ENCODE results near the gene FBXL7.

Gene FBXL7

GRCh38 chr5:15539951-15540350, 40.0 kb downstream of the FBXL7 start:
- H3K4me3 ChIP-seq (ENCODE audit: control insufficient read depth, low read depth, low read length), result no peak overlapping the region
- no peak for DNase-seq (ENCODE audit: low read depth)
- no peak for TF ChIP-seq CTCF (IDR thresholded peaks at IDR 0.05; ENCODE audit: control insufficient read depth, insufficient read depth, low read depth, low read length, missing control alignments)

GRCh38 chr5:15544039-15544438, 44.1 kb downstream of the FBXL7 start:
- DNase-seq (ENCODE audit: low read depth), result no peak
- H3K4me3 ChIP-seq (ENCODE audit: control insufficient read depth, low read depth, low read length), result no peak overlapping the region
- no peak for TF ChIP-seq CTCF (IDR thresholded peaks at IDR 0.05; ENCODE audit: control insufficient read depth, insufficient read depth, low read depth, low read length, missing control alignments)

- no peak overlapping the region for H3K4me3 ChIP-seq (ENCODE audit: control insufficient read depth, low read depth, low read length)
- no peak for DNase-seq (ENCODE audit: low read depth)
- TF ChIP-seq CTCF (IDR thresholded peaks at IDR 0.05; ENCODE audit: control insufficient read depth, insufficient read depth, low read depth, low read length, missing control alignments), result no peak
Observed at GRCh38 chr5:15545082-15545481, 45.1 kb downstream of the FBXL7 start.

- no peak for TF ChIP-seq CTCF (IDR thresholded peaks at IDR 0.05; ENCODE audit: control insufficient read depth, insufficient read depth, low read depth, low read length, missing control alignments)
- no peak overlapping the region for H3K4me3 ChIP-seq (ENCODE audit: control insufficient read depth, low read depth, low read length)
- DNase-seq (ENCODE audit: low read depth), result no peak
Observed at GRCh38 chr5:15547261-15547839, 47.4 kb downstream of the FBXL7 start.

GRCh38 chr5:15549961-15550360, 50.0 kb downstream of the FBXL7 start:
- DNase-seq (ENCODE audit: low read depth), result no peak
- no peak overlapping the region for H3K4me3 ChIP-seq (ENCODE audit: control insufficient read depth, low read depth, low read length)
- TF ChIP-seq CTCF (IDR thresholded peaks at IDR 0.05; ENCODE audit: control insufficient read depth, insufficient read depth, low read depth, low read length, missing control alignments), result no peak

GRCh38 chr5:15550502-15551112, 50.6 kb downstream of the FBXL7 start:
- no peak for DNase-seq (ENCODE audit: low read depth)
- TF ChIP-seq CTCF (IDR thresholded peaks at IDR 0.05; ENCODE audit: control insufficient read depth, insufficient read depth, low read depth, low read length, missing control alignments), result no peak
- no peak overlapping the region for H3K4me3 ChIP-seq (ENCODE audit: control insufficient read depth, low read depth, low read length)

Measured in AG09309 (cell line).